ENCODE measurements around the gene TMEM51. TPM values are rescaled to one million over a fixed set of nuclear protein-coding genes. Genes with fewer than 3 reads are reported as not detected.

The TMEM51 gene, protein sequence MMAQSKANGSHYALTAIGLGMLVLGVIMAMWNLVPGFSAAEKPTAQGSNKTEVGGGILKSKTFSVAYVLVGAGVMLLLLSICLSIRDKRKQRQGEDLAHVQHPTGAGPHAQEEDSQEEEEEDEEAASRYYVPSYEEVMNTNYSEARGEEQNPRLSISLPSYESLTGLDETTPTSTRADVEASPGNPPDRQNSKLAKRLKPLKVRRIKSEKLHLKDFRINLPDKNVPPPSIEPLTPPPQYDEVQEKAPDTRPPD
- total RNA-seq (2014; rRNA removed; shearing (Covaris generic); ENCODE audit: low replicate concordance) = 16.6 and 21.1 TPM in 2 replicates

DNA sequence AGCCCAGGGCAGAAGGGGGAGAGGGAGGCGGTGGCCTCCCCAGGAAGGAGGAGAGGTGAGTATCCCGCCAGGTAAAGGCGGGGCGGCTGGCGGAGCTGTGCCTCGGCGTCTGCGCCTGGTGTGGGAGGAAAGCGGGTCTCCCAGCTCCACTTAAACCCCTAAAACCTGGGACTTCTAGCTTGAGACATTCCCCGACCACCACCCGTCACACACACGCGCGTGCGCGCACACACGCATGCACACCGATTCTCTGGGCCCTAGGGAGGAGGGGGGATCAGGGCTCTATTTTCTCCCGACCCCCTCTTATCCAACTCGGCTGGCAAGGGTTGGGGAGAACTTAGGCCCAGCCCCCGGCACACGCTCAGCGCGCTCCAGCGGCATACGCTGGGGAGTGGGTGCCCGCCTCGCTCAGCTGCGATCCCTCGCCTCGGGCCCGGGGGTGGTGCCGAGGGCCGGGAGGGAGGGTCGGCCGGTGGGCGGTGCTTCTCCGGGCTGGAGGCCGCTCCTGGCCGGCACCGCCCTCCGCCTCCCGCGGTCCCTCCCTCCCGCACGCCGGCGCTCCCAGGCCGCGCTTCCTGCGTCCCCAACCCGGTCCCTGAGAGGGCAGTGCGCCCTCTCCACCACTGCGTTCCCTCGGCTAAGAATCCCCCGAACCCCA is at the start of gene TMEM51:
TSS of gene TMEM51 (plus strand) at position 564 of the 658 bp plus-strand sequence. CDS start 61,341 bp downstream, outside the sequence.
- peak; percentile 77 for DNase-seq (ENCODE audit: low read depth)

DNA sequence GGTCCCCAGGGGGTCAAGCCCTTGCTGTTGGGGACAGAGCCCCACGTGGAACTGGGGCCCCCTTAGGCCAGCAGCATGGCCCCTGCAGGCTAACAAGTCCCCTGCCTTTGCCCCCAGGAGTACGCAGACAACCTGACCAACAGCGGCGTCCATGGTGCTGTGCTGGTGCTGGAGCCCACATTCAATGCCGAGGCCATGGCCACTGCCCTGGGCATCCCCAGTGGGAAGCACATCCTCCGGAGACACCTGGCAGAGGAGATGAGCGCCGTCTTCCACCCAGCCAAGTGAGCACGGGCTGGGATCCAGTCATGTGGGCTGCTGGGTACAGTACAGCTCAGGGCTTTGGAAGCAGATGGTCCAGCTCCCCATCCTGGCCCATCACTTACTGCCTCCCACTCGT is 49.6 kb upstream of the TMEM51 start:
- in situ Hi-C loops (cut with HindIII; ENCODE audit: low pct_unique_long_range_greater_than_20kb, low sequenced_read_pairs) = no loop called here
- no peak for DNase-seq (ENCODE audit: low read depth)

More for the DNA sequence above, at the start of gene TMEM51:
- in situ Hi-C loops (cut with HindIII; ENCODE audit: low pct_unique_long_range_greater_than_20kb, low sequenced_read_pairs) = no loop called here

DNA sequence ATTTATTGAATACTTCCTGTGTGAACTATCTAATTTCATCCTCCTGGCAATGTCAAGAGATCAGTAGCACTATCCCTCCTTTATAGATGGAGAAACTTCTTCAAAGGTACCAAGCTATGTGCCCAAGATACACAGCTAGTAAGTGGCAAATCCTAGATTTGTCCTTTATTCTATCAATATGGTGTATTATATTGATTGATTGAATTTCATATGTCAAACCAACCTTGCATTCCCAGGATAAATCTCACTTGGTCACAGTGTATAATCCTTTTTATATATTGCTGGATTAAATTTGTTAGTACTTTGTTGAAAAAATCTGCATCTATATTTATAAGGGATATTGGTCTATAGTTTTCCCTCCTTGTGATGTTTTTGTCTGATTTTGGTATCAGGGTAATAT is 48.8 kb upstream of the TMEM51 start:
- no peak for DNase-seq (ENCODE audit: low read depth)
- in situ Hi-C loops (cut with HindIII; ENCODE audit: low pct_unique_long_range_greater_than_20kb, low sequenced_read_pairs) = no loop called here

DNA sequence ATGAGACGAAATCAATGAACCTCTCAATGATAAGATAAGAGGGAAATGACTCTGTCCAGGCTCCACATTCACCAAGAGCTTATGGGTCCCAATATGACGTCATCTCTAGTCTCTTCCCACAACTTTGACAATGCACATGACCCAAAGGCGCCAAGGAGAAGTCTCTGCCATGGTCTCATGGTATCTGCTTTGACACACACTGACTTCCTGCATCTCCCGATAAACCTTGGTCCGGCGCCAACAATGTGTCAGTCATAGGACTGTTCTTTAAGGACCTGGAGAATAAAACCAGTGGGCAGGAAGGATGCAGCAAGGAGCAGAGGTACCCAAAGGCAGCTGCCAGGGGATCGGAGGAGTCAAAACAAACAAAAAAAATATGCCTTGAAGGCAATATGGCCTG is 46.9 kb upstream of the TMEM51 start:
- in situ Hi-C loops (cut with HindIII; ENCODE audit: low pct_unique_long_range_greater_than_20kb, low sequenced_read_pairs) = no loop called here

DNA sequence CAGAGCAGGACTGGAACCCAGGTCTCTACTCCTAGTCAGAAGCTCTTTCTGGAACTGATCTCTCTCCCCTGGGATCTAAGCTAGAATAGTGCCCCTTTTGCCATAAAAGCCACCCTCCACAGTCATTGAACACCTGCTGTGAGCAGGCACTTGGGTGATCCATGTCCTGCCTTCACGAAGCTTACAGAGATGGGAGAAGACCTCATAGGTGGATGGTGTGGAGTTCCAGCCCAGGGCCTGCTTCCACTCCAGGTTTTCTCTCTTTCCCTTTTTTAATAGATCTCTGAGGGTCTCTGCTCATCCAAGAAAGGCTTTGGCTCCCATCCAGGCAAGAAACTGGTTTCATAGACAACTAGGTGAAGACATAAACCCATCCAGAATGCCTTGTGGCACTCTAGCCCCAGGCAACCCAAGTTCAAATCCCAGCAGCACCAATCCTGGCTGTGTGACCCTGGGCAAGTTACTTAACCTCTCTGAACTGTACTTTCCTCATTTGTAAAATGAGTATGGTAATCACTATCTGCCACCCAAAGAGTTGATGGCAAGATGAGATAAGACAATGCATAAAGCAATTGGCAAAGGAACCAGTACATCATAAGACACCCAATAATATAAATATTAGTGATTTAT is 46.4 kb upstream of the TMEM51 start:
- in situ Hi-C loops (cut with HindIII; ENCODE audit: low pct_unique_long_range_greater_than_20kb, low sequenced_read_pairs) = no loop called here
- no peak for DNase-seq (ENCODE audit: low read depth)

More for the DNA sequence above, 46.9 kb upstream of the TMEM51 start:
- DNase-seq (ENCODE audit: low read depth) = no peak

DNA sequence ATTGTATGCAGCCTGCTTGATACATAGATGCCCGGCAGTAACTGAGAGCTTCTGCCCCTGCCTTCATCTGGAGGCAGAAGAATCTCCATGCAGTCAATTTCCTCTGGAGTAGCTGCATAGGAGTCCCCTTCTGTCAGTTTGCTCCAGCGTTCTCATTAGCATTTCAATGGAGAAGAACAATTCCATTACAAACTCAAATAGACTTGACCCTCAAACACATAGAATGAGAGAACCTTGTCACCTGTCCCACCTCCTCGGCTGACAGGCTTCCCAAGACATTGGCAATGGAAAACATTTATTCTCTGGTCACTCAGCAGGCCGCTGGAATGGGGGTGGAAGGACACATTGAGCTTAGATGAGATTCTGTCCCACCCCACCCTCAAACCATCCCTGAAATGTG is 45.6 kb upstream of the TMEM51 start:
- DNase-seq (ENCODE audit: low read depth) = no peak
- in situ Hi-C loops (cut with HindIII; ENCODE audit: low pct_unique_long_range_greater_than_20kb, low sequenced_read_pairs) = no loop called here

DNA sequence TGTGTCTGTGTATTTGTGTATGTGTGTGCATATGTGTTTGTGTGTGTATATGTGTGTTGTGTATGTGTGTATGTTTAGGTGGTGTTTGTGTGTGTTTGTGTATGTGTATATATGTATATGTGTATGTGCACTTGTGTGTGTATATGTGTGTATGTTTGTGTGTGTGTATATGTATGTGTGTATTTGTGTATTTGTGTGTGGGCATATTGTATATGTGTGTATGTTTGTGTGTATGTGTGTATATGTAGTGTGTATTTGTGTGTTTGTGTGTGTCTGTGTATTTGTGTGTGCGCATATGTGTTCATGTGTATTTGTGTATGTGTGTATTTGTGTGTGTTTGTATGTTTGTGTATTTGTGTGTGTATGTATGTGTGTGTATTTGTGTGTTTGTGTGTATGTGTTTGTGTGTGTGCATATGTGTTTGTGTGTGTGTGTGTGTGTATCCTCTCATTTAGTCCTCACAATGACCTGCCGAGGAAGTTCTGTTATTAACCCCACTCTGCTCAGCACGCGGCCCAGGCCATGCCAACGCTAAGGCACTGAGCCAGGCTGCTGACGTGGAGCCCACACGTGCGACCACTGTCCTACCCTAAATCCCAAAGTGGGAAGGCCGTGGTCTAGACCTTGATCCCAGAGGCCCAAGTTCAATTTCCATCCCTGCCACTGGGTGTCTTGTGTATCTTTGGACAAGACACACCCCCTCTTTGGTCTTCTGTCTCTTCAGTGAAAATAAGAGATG is 43.2 kb upstream of the TMEM51 start:
- DNase-seq (ENCODE audit: low read depth) = no peak
- in situ Hi-C loops (cut with HindIII; ENCODE audit: low pct_unique_long_range_greater_than_20kb, low sequenced_read_pairs) = no loop called here

DNA sequence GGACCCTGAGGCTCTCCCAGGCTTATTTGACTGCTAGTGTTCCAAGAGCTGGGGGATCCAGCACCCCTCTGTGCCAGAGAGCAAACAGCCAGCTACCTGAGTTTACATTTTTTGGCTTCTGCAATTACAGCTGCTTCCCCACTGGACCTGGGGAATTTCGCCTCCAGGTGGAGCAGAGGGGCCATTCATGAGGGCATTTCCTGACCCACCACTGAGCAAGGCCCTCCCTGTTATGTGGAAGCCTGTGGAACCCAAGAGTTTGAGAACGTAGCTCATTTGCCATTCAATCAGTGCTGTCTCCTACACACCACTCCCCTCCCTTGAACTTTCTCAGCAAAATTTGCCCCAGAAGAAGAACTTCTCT is 42.7 kb upstream of the TMEM51 start:
- in situ Hi-C loops (cut with HindIII; ENCODE audit: low pct_unique_long_range_greater_than_20kb, low sequenced_read_pairs) = no loop called here
- no peak for DNase-seq (ENCODE audit: low read depth)

DNA sequence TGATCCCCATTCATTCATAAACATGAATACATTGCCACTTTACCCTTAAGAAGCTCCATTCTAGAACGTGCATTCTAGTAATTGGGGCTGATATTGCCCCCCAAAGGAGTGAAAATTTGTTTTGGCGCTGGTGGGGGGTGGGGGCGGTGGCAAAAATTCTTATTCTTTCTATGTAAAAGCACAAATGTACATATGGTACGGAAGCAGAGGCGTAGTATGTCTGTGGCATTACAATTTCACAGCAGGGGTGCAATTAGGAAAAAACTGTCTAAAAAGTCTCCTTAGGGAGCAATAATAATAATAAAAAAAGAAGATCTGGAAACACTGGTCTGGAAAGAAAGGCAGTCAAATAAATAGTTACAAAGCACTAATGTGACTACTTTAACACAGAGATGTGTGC is 40.4 kb upstream of the TMEM51 start:
- DNase-seq (ENCODE audit: low read depth) = no peak
- in situ Hi-C loops (cut with HindIII; ENCODE audit: low pct_unique_long_range_greater_than_20kb, low sequenced_read_pairs) = no loop called here

DNA sequence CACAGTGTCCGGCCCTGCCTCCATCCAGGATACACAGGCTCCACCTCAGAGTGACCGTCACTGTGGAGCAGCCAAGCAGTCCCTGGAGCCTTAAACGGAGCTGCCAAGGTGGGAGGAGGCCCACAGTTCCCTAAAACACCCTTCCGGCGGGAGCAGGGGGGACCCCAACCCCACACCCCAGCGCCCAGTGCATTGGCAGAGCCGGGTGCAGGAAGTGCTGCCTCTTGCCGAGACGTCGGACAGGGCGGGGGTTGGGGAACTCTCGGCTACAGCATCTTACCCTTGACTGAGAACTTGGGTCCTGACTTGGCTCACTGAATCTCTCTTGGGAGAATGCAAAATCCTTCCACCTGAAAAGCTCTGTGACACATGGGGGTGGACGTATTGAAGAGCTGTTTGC is 38.7 kb upstream of the TMEM51 start:
- in situ Hi-C loops (cut with HindIII; ENCODE audit: low pct_unique_long_range_greater_than_20kb, low sequenced_read_pairs) = no loop called here

DNA sequence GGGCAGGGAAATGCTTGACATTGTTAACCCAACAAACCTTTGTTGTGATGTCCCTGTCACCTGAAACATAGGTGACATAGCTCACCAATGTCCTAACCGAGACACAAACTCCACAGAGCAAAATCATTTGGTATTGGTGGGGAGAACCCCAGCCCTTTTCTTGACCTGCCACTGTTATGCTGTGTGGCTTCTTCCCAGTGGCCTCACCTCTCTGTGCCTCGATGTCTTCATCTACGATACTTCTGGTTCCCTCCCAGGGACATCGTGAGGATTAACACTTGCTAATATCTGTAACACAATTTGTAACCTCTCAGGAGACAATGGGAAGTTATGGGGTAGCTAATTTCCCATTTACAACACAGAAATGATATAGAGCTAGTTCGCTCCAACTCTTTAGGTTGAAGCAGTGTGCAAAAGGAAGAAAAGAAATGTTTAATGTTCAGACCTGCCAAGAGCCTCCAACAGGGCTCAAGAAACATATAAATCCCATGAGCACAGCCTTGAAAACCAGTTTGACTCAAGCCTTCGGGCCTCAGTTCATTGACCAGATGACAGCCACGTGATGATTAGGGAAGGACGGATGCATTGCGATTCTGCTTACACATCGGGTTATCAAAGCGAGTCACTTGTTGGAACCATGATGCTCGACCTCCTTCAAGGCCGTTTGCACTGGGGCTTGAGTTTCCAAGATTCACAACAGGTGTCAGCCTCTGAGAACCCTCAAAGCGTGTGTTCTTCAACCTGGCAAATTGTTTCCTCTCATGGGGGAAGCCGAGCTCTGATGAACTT is 37.8 kb upstream of the TMEM51 start:
- in situ Hi-C loops (cut with HindIII; ENCODE audit: low pct_unique_long_range_greater_than_20kb, low sequenced_read_pairs) = no loop called here
- DNase-seq (ENCODE audit: low read depth) = no peak

More for the DNA sequence above, 38.7 kb upstream of the TMEM51 start:
- DNase-seq (ENCODE audit: low read depth) = no peak

DNA sequence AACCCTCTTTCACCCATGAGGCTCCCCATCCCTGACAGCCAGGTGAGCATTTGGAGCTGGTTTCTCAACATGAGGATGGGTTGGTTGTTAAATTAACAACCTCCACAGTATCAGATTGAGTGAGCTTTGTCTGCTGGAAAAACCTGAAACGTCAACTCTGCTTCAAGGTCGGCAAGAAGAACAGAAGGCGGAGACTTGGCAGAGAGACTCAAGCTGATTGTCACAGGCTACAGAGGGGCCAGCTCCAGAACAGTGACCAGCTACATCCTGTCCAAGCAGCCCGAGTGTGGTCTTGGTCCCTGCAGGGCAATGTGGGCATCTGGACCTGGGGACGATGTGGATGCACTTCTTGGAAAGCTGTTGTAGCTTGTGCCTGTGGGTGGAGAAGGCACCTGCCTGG is 36.6 kb upstream of the TMEM51 start:
- in situ Hi-C loops (cut with HindIII; ENCODE audit: low pct_unique_long_range_greater_than_20kb, low sequenced_read_pairs) = no loop called here

DNA sequence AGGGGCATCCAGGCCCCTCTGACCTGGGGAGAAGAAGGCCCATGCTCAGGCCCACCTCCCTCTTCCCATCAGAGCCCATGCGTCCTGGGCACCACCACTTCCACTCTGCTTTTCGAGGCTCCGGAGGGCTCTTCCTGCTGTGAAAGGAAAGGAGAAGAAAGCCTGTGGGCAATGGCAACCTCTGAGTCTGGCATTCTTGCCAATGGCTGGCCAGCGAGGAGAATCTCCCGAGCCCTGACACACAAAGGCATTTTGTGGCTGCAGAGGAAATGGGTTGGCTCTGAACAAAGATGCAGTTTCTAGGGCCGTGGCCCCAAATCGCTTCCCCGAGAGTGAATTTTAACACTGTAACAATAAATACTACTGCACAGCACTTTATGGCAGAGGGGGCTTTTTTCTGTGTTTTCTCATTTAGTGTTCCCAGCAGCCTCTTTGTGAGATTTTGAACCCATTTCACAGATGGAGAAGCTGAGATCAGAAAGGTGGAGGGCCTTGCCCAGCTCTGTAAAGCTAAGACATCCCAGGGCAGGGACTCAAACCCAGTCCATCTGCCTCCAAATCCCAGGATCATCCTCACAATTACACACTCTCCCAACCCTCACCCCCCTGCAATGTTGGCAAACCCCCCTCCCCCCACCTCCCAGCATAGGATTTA is 35.7 kb upstream of the TMEM51 start:
- in situ Hi-C loops (cut with HindIII; ENCODE audit: low pct_unique_long_range_greater_than_20kb, low sequenced_read_pairs) = no loop called here
- no peak for DNase-seq (ENCODE audit: low read depth)

More for the DNA sequence above, 36.6 kb upstream of the TMEM51 start:
- DNase-seq (ENCODE audit: low read depth) = no peak

DNA sequence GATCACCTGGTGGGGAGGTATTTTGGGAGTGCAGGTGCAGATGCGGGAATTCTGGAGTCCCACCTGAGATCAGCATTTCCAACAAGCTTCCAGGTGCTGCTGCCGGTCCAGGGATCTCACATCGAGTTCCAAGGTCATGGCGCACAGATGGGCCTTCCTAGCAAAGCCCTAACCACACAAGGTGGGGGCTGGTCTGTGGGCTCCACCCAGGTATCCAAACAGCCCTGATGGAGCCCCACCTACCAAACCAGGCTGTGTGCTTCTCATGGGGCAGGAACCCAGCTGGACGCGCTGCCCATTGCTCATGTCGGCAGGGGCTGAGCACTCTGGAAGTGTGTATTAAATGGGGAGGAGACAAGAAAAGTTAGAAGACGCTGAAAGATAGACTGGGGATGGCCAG is 35.0 kb upstream of the TMEM51 start:
- no peak for DNase-seq (ENCODE audit: low read depth)
- in situ Hi-C loops (cut with HindIII; ENCODE audit: low pct_unique_long_range_greater_than_20kb, low sequenced_read_pairs) = no loop called here

DNA sequence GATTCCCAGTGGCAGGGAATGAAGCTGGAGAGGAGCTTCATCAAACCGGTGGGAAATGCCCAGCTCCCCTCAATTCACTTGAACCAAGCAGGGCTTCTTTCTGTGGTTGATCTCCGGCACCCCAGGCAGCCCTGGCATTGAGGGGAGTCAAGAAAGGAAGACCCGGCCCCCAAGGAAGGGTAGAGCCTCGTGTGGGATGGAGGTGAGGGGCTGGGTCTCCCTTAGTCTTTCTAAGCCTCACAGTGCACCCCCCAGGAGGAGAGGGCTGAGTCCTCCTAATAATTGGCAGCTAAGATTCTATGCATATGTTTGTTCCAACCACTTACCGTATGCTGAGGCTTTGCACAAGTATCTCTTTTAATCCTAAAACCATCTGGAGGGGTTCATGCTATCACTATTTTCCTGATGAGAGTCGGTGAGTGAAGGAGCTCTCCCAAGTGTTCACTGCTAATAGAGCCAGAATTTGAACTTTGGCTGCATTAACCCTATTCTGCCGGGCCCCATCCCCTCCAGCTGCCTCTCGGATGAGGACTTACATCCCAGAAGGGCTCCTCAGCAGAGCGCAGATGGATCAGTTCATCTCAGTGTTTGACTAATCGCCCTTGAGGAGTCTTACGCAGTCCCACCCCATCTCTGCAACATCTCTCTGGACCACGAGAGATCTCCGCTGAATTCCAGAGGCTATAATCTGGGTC is 33.1 kb upstream of the TMEM51 start:
- no peak for DNase-seq (ENCODE audit: low read depth)
- in situ Hi-C loops (cut with HindIII; ENCODE audit: low pct_unique_long_range_greater_than_20kb, low sequenced_read_pairs) = no loop called here

DNA sequence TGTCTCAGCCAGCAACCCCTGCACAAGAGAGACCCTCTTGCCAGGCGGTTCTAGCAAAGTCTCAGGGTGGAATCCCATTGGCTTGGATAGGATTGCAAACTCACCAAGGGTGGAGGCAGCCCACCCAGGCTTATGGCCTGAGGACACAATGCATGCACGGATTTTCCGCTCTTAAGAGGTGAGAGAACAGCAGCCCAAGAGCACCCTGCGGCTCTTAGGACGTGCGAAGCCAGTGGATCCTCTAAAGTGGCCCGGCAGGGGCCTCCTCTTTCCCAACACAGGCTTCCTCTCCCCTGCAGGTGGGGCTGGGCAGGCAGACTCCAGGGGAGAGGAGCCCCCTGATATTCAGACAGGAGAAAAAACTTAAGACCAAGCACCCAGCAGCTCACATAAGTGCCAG is 31.2 kb upstream of the TMEM51 start:
- in situ Hi-C loops (cut with HindIII; ENCODE audit: low pct_unique_long_range_greater_than_20kb, low sequenced_read_pairs) = no loop called here
- no peak for DNase-seq (ENCODE audit: low read depth)

DNA sequence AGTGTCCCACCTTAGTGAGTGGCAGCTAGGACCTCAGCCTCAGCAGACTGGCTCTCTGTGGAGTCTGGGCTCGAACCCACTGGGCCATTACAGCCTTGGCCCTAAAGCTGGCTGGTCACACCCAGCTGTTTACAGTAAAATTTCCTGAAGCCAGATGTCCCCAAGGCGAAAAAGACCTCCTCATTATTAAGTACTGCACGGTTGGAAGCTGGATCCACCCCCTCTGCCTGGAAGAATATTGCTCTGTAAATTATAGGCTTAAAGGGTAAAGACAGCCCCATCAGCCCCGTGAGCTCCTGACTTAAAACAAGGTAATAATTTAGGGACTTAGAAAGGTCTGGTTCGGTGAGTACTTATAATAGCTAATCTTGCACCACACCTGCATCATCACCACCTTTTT is 30.3 kb upstream of the TMEM51 start:
- in situ Hi-C loops (cut with HindIII; ENCODE audit: low pct_unique_long_range_greater_than_20kb, low sequenced_read_pairs) = no loop called here
- DNase-seq (ENCODE audit: low read depth) = no peak

All from Caki2 (cell line).